Hindlimb muscle (tissue), 1 donor: ENCODE measurements around the gene C17orf75. TPM values are rescaled to one million over a fixed set of nuclear protein-coding genes. Genes with fewer than 3 reads are reported as not detected.

Experiments
- polyA plus RNA-seq: library from polyadenylated mRNA; unstranded; fragments of 120-200 nt; gene quantifications from one replicate; pipeline ENCODE4 v1.2.1, GENCODE V29; 2013; ENCODE audit not compliant: insufficient read length

C17orf75 gene
- polyA plus RNA-seq, 1 donor = 20.5 TPM

Other genes starting within 250 kb of the C17orf75 start
- gene RHOT1, start 199.7 kb downstream of the C17orf75 start, polyA plus RNA-seq = 38.6 TPM
- gene RHBDL3, start 76.3 kb downstream of the C17orf75 start, polyA plus RNA-seq = 1.7 TPM
- gene ZNF207, start 8.0 kb upstream of the C17orf75 start, polyA plus RNA-seq = 111 TPM
- gene PSMD11, start 102.3 kb upstream of the C17orf75 start, polyA plus RNA-seq = 56.7 TPM
- 13.6 TPM for gene CDK5R1, start 144.8 kb upstream of the C17orf75 start, polyA plus RNA-seq